GM21447 (cell line): Measurements from ENCODE around the gene CELA1.
A peak's percentile ranks its signal among the peaks of the same experiment; 100 is the strongest.

Experiments
- ATAC-seq: cut with Tn5 transposase; IDR thresholded peaks from one replicate; pipeline ENCODE4 v1.9.1; 2021; ENCODE audit not compliant: unreplicated experiment

CELA1 gene

DNA sequence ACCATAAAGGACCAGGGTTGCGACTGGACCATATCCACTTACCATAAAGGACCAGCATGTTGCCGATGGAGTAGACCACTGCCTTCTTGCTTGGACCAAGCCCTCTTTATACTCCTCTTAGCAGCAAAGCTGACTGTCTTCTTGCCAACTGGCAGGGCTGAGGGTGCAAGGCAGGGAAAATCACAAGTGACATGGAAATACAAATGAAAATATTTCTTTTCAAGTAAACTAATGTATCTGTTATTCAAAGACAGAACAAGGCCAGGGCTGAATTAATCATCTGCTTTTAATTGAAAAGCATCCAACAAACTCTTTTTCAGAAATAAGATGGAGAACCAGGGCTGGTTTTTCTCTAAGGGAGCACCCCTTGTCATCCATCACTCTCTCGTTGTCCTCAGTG is at the start of gene CELA1:
TSS of gene CELA1 (minus strand) at position 99 of the 400 bp plus-strand sequence. CDS start at position 58, 41 bp downstream.
- no peak for ATAC-seq

GRCh38 chr12:51395283-51396230 is 49.1 kb upstream of the CELA1 start:
- ATAC-seq, result peak; percentile 51

DNA sequence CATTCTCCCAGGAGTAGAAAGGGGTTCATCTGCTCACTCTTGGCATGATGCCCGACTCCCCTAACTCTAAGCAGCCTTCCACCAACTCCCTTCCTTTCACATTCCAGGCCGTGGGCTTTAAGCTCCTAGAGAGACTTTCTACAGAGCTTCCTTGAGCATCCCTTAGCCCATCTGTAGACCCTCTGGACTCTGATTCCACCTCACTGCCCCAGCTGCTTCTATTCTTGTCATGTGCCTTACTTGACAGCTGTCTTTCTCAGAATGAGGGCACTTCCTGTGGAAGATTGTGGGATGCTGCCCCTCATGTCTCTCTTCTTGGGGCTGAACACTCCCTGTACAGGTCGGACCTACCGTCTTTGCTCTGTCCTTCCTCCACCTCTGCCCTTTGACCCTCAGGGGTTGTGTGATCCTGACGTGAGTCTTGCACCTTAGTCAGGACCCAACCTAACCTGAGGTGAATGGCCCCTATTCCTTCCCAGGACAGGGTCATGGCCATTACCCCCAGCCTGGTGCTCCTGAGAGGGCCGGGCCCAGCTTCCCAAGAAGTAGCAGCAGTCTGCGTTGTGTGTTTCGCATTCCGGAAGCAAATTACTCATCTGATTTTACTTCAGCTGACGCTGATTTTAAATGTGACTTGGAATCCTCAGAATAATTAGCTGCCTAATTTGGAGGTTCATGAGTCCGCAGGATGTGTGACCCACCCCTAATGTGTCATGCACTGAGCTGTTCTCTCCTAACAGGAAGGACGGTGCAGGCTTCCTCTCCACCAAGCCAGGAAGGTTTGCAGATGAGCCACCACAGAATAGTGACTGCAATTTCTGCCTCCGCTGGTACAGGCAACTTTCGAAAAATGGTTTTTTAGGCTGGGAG is 47.4 kb upstream of the CELA1 start:
- ATAC-seq, result no peak

GRCh38 chr12:51392556-51393237 is 46.2 kb upstream of the CELA1 start:
- no peak for ATAC-seq

- ATAC-seq, result peak; percentile 45
Measured at GRCh38 chr12:51391283-51392123, 45.0 kb upstream of the CELA1 start, which contains the start of gene GALNT6. Gene GALNT6 (minus strand): TSS chr12:51391406. CDS start chr12:51379781, 11,625 bp downstream.

DNA sequence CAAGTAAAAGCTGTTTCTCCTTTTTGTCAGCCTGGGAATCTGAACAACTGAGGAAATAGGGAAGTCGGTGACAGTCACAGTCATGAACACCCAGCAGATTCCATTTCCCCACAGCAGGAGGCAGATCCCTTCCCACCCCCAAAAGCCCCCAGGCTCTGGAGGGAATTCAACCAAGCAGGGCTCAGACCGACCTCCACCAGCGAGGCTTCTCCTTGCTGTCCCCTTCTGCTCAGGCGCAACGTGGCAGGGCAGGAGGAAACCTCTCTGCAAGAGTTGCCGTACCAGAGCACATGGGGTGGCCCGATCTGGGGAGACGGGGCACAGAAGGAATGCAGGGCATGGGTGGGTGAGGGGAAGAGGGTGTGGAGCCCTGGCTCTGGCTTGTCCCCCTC is 44.4 kb upstream of the CELA1 start:
- ATAC-seq, result no peak

- no peak for ATAC-seq
Measured at GRCh38 chr12:51390457-51390856, 44.0 kb upstream of the CELA1 start.

- ATAC-seq, result no peak
Measured at GRCh38 chr12:51389302-51389999, 43.0 kb upstream of the CELA1 start.

DNA sequence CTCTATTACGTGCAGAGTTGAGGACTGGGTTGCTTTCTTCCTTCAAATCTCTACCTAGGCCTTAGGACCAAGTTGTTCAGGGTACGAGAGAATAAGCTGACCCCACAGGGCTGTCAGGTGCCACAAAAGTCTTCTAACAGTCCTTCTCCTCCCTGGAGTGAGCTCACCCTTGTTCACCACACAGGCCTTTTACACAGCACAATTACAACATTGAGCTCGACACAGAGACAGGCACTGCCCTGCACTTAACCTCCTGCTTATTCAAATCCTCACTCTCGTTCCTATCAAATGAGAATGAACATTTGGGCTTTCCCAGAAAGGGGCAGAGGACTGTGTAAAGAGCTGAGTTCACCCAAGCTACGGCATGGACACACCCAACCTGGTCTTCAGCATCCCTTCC is 42.4 kb upstream of the CELA1 start:
- no peak for ATAC-seq

- no peak for ATAC-seq
Measured at GRCh38 chr12:51388069-51388799, 41.8 kb upstream of the CELA1 start.

GRCh38 chr12:51386351-51386750 is 39.9 kb upstream of the CELA1 start:
- ATAC-seq, result no peak

DNA sequence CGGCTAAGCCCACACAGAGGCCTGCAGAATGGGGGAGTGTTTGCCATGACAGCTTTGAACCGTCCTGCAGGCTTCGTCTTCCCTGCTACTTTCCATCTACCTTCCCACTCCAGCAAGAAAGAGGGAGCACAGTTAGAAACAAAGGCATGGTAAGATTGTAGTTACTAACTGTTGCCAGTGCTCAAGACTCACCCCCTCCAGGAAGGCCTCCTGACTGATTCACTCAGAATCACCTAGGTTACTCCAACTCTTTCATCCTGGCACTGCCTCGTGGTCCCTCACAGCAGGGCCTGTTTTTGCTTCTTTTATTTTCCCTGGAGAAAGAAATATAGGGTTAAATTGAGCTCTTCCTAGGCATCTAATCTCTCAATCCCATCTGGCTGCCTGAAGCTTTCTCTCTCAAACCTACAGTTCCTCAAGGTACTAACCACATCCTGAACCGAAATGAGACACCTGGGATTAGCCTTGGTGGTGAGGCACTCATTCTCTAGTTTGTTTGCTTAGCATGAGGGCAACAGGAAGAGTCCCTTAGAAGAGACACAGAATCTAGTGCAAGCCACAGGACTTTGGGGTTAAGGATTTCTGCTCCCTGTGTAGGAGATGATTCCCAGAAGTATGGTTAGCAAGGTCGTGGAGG is 36.9 kb upstream of the CELA1 start:
- no peak for ATAC-seq

DNA sequence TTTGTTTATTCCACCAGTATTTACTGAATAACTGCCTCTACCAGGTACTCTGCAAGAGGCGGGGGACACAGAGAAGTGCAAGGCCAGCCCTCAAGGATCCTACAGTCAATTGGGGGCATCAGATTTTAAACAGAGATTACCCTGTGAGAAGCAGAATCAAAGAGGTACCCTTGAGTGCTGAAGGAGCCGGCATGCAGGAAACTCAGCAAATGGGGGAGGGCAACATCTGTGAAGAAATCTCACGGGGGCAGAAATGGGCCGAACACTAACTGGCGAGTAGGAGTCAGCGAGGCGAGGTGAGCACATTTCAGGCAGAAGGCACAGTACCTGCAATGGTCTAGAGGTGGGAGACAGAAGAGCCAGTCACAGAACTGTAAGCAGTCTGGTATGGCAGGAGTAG is 35.7 kb upstream of the CELA1 start:
- ATAC-seq, result no peak

GRCh38 chr12:51381226-51382079 is 35.0 kb upstream of the CELA1 start:
- no peak for ATAC-seq

- no peak for ATAC-seq
Measured at GRCh38 chr12:51379571-51379970, 33.1 kb upstream of the CELA1 start.

- ATAC-seq, result no peak
Measured at GRCh38 chr12:51378749-51379148, 32.3 kb upstream of the CELA1 start.
